Measurements from ENCODE around the gene MVK. TPM values are rescaled to one million over a fixed set of nuclear protein-coding genes. Genes with fewer than 3 reads are reported as not detected.

MVK gene
- total and polyA plus RNA-seq, 2 experiments from 2014 or later: 16.7 to 40.1 TPM

GRCh38 chr12:109524466-109525278 lies 48.9 kb upstream of the MVK start (continued):
- no peak for TF ChIP-seq EZH2 (IDR thresholded peaks at IDR 0.05; ENCODE audit: low read depth, unreplicated experiment)
- TF ChIP-seq, protein P1, sequence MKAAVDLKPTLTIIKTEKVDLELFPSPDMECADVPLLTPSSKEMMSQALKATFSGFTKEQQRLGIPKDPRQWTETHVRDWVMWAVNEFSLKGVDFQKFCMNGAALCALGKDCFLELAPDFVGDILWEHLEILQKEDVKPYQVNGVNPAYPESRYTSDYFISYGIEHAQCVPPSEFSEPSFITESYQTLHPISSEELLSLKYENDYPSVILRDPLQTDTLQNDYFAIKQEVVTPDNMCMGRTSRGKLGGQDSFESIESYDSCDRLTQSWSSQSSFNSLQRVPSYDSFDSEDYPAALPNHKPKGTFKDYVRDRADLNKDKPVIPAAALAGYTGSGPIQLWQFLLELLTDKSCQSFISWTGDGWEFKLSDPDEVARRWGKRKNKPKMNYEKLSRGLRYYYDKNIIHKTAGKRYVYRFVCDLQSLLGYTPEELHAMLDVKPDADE (IDR thresholded peaks at IDR 0.05): no peak

- peaks cover 18% of the 10 kb centered on the region for H3K36me3 Mint-ChIP-seq (ENCODE audit: low read depth)
- no peaks in the 10 kb centered on the region for H3K9me3 Mint-ChIP-seq
- no peak overlapping the region for H2AFZ ChIP-seq
- peaks cover 9% of the 10 kb centered on the region for H3K4me1 Mint-ChIP-seq
- no peak for DNase-seq (ENCODE audit: low spot score)
- H3K27me3 Mint-ChIP-seq (ENCODE audit: insufficient read depth, low read depth, poor library complexity): peaks cover 7% of the 10 kb centered on the region
- no peaks in the 10 kb centered on the region for H3K36me3 ChIP-seq (ENCODE audit: insufficient read depth)
- H3K9me2 ChIP-seq (ENCODE audit: insufficient read depth): no peaks in the 10 kb centered on the region
- H3K4me3 ChIP-seq: no peak overlapping the region
- no peak for ATAC-seq
- H3K27ac Mint-ChIP-seq: no peak overlapping the region
- H3F3A ChIP-seq (replicated peaks; ENCODE audit: low read depth): no peaks in the 10 kb centered on the region
- H4K20me1 ChIP-seq (replicated peaks; ENCODE audit: insufficient read depth): no peaks in the 10 kb centered on the region
- no peak overlapping the region for H3K4me3 Mint-ChIP-seq
- no peak overlapping the region for H3K4me2 ChIP-seq
- TF ChIP-seq NANOG (IDR thresholded peaks at IDR 0.05; ENCODE audit: borderline replicate concordance) (no peak), STAT1 (IDR thresholded peaks at IDR 0.05; ENCODE audit: unreplicated experiment) (no peak), EZH2 (IDR thresholded peaks at IDR 0.05; ENCODE audit: low read depth, unreplicated experiment) (no peak), ZNF331 (CRISPR knock-in tag; IDR thresholded peaks at IDR 0.05; ENCODE audit: low read depth) (no peak), POLR2AphosphoS5 (IDR thresholded peaks at IDR 0.05; ENCODE audit: low read depth) (no peak)
- TF ChIP-seq, protein P2, sequence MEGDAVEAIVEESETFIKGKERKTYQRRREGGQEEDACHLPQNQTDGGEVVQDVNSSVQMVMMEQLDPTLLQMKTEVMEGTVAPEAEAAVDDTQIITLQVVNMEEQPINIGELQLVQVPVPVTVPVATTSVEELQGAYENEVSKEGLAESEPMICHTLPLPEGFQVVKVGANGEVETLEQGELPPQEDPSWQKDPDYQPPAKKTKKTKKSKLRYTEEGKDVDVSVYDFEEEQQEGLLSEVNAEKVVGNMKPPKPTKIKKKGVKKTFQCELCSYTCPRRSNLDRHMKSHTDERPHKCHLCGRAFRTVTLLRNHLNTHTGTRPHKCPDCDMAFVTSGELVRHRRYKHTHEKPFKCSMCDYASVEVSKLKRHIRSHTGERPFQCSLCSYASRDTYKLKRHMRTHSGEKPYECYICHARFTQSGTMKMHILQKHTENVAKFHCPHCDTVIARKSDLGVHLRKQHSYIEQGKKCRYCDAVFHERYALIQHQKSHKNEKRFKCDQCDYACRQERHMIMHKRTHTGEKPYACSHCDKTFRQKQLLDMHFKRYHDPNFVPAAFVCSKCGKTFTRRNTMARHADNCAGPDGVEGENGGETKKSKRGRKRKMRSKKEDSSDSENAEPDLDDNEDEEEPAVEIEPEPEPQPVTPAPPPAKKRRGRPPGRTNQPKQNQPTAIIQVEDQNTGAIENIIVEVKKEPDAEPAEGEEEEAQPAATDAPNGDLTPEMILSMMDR (conservative IDR thresholded peaks at IDR 0.05; ENCODE audit: low read depth in 2 of 2): no peak
- no peak overlapping the region for H3K27ac ChIP-seq (ENCODE audit: low read depth)
- H3K27me3 ChIP-seq (ENCODE audit: insufficient read depth): no peaks in the 10 kb centered on the region
- H3K79me2 ChIP-seq (replicated peaks; ENCODE audit: insufficient read depth): no peaks in the 10 kb centered on the region
- 0 out of 2 replicates have a peak, but pooled peaks cover 7% of the 10 kb centered on the region for H3K4me1 ChIP-seq (ENCODE audit: insufficient read depth)
Measured at GRCh38 chr12:109525279-109525585, 48.4 kb upstream of the MVK start.

GRCh38 chr12:109527489-109528123 lies 46.0 kb upstream of the MVK start:
- H3K4me2 ChIP-seq: no peak overlapping the region
- H3F3A ChIP-seq (replicated peaks; ENCODE audit: low read depth): no peaks in the 10 kb centered on the region
- Mint-ChIP-seq H3K36me3 (ENCODE audit: low read depth) (peaks cover 6% of the 10 kb centered on the region; the same call in 1 of the 3 replicates), H3K27me3 (ENCODE audit: insufficient read depth, low read depth, poor library complexity) (peaks cover 5% of the 10 kb centered on the region), H3K4me3 (no peak overlapping the region), H3K27ac (no peak overlapping the region), H3K9me3 (no peaks in the 10 kb centered on the region), H3K4me1 (peaks cover 11% of the 10 kb centered on the region)
- H3K27me3 ChIP-seq (ENCODE audit: insufficient read depth): no peaks in the 10 kb centered on the region
- no peak overlapping the region for H3K27ac ChIP-seq (ENCODE audit: low read depth)
- DNase-seq (ENCODE audit: low spot score) (no peak), ATAC-seq (no peak)
- 0 out of 2 replicates have a peak, but pooled peaks cover 7% of the 10 kb centered on the region for H3K4me1 ChIP-seq (ENCODE audit: insufficient read depth)
- H3K9me2 ChIP-seq (ENCODE audit: insufficient read depth): no peaks in the 10 kb centered on the region
- H3K36me3 ChIP-seq (ENCODE audit: insufficient read depth): no peaks in the 10 kb centered on the region
- H3K79me2 ChIP-seq (replicated peaks; ENCODE audit: insufficient read depth): no peaks in the 10 kb centered on the region
- H4K20me1 ChIP-seq (replicated peaks; ENCODE audit: insufficient read depth): no peaks in the 10 kb centered on the region
- H3K4me3 ChIP-seq: no peak overlapping the region
- no peak overlapping the region for H2AFZ ChIP-seq
- no peak for TF ChIP-seq EZH2 (IDR thresholded peaks at IDR 0.05; ENCODE audit: low read depth, unreplicated experiment)
- TF ChIP-seq POLR2AphosphoS5 (IDR thresholded peaks at IDR 0.05; ENCODE audit: low read depth): no peak
- no peak for TF ChIP-seq CREB1 (CRISPR knock-in tag; IDR thresholded peaks at IDR 0.05; ENCODE audit: low read depth)
- TF ChIP-seq, protein P3, sequence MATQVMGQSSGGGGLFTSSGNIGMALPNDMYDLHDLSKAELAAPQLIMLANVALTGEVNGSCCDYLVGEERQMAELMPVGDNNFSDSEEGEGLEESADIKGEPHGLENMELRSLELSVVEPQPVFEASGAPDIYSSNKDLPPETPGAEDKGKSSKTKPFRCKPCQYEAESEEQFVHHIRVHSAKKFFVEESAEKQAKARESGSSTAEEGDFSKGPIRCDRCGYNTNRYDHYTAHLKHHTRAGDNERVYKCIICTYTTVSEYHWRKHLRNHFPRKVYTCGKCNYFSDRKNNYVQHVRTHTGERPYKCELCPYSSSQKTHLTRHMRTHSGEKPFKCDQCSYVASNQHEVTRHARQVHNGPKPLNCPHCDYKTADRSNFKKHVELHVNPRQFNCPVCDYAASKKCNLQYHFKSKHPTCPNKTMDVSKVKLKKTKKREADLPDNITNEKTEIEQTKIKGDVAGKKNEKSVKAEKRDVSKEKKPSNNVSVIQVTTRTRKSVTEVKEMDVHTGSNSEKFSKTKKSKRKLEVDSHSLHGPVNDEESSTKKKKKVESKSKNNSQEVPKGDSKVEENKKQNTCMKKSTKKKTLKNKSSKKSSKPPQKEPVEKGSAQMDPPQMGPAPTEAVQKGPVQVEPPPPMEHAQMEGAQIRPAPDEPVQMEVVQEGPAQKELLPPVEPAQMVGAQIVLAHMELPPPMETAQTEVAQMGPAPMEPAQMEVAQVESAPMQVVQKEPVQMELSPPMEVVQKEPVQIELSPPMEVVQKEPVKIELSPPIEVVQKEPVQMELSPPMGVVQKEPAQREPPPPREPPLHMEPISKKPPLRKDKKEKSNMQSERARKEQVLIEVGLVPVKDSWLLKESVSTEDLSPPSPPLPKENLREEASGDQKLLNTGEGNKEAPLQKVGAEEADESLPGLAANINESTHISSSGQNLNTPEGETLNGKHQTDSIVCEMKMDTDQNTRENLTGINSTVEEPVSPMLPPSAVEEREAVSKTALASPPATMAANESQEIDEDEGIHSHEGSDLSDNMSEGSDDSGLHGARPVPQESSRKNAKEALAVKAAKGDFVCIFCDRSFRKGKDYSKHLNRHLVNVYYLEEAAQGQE (IDR thresholded peaks at IDR 0.05; ENCODE audit: unreplicated experiment): no peak
